GM18909 (cell line): Measurements from ENCODE around the gene KREMEN1.

Experiments used
- ATAC-seq: cut with Tn5 transposase; IDR thresholded peaks from one replicate; pipeline ENCODE4 v1.9.1; 2021; ENCODE audit warnings: mild to moderate bottlenecking; ENCODE audit not compliant: unreplicated experiment, poor library complexity

KREMEN1 gene

DNA sequence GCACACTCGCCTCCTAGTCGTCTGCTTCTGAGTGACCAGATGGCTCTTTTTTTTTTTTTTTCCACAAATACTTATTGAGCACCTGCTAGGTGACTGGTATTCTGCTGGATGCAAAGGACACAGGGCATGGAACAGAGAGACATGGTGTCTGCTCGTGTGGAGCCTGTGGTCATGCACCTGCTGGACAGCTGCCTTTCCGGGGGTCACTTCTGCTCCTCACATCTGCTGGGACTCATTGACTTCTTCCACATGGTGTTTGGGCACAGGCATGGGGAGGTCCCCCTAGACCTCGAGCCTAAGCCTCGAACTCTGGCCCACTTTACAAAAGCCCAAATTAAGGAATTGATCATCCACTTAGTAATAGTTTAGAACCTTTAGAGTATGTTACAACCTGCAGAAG lies 93.3 kb downstream of the KREMEN1 start:
- ATAC-seq = no peak

DNA sequence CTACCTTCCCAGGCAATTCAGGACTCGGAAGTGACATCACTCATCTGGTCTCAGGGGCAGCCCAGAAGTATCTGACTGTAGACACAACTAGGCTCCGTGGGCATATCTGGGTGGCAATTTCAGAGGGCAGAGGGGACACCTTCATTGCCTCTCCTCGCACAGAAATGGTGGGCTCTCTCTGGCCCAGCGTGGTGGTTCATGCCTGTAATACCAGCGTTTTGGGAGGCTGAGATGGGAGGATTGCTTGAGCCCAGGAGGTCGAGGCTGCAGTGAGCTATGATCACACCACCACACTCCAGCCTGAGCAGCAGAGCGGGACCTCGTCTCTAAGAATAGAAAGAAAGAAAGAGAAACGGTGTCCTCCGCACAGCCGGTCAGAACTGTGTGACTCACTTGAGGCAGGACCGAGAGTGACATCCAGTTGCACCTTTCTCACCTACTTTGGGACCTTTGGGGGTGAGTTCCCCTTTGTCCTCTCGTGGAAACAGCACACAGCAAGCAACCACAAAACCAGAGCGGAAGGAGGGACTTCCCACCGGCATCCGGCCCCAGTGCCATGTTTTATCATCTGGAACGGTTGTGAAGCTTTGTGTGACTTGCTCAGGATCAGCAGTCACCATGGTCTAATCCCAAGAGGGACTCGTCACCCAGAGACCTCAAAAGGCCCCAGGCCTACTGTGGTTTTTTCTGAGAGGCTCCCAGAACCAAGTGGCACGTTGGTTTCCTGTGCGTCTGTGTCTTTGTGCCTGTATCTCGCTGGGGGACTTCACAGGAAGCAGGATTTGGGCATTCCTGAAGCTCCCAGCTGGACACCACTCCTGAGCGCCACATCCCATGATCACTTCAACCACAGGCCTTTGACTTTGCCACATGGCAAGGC lies 94.4 kb downstream of the KREMEN1 start:
- ATAC-seq = peak; percentile 92

DNA sequence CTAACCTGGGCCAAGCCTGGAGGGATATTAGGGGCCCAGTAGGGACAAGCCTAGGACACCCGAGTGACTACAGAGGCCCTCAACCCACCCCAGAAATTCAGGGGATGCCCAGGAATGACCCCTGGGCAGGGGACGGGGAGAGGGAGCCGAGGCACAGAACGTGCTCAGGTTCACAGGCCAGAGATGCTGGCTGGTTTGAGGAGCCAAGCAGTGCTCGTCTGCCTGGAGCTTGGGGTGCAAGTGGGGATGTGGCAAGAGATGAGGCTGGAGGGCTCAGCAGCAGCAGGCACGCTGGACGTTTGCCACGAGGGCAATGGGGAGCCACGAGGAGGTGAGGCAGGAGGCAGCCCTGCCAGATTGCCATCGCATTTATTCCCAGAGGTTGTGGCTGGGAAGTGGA lies 98.9 kb downstream of the KREMEN1 start:
- no peak for ATAC-seq

DNA sequence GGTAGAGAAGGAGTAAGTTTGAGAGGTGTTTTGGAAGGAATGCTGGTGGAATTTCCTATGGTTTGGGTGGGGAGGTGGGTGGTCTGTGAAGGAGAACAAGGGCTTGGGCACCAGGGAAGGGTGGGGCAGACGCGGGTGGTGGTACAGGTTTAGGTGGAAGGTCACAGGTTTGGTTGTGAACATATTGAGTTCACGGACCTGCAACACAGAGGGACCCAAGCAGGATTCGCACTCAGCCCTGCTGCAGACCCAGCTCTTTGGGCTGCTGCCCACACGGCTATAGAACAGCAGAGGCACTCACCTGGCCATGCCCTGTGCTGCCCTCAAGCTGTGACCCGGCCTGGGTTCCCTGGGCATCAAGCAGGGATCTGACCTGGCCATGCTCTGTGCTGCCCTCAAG lies 99.4 kb downstream of the KREMEN1 start:
- no peak for ATAC-seq

DNA sequence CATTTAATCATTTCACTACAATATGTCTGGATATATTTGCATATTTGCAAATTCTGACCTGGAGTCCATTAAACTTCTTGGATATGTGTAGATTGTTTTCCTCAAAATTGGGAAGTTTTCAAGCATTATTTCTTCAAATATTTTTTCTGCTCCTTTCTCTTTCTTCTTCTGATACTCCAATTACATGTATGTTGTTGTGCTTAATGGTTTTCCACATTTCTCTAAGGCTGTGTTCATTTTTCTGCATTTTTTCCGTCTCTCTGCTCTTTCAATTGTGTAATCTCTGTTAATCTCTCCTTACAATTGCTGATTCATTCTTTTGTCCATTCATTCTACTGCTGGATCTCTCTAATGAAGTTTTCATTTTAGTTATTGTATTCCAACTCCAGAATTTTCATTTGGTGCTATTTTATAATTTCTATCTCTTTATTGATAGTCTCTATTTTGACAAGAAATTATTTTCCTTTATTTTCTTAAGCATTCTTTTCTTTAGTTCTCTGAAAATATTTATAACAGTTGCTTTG lies 102.5 kb downstream of the KREMEN1 start:
- no peak for ATAC-seq

DNA sequence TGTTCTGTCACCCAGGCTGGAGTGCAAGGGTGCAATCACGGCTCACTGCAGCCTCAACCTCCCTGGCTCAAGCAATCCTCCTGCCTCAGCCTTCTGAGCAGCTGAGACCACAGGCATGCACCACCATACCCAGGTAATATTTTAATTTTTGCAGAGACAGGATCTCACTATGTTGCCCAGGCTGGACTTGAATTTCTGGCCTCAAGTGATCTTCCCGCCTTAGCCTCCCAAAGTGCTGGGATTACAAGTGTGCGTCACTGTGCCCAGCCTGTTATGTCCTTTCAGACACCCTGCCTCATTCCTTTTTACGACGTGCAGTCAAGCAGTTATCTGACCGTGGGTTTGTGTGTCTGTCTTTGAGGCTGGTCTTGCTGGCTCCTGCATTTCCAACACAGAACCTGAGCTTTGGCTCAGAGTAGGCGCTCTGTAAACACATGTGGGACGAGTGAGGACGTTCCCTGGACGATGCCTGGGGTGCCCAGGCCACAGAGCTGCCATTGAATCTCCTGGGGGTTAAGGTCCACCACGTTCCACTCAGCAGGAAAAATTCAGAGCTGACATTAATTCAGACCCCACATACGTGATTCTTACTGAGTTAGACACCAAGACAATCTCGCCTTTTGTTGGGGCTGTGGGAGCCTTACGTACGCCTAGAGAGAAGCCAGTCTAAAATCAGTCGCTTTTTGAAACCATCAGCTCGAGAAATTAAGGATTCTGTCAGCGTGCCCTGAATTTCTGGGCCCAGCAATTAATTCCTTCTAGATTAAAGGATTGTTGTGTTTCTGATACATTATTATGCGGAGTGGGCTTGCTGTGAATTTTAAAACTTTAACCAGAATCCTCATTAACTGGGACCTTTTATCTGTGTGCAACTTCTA lies 111.4 kb downstream of the KREMEN1 start:
- no peak for ATAC-seq

DNA sequence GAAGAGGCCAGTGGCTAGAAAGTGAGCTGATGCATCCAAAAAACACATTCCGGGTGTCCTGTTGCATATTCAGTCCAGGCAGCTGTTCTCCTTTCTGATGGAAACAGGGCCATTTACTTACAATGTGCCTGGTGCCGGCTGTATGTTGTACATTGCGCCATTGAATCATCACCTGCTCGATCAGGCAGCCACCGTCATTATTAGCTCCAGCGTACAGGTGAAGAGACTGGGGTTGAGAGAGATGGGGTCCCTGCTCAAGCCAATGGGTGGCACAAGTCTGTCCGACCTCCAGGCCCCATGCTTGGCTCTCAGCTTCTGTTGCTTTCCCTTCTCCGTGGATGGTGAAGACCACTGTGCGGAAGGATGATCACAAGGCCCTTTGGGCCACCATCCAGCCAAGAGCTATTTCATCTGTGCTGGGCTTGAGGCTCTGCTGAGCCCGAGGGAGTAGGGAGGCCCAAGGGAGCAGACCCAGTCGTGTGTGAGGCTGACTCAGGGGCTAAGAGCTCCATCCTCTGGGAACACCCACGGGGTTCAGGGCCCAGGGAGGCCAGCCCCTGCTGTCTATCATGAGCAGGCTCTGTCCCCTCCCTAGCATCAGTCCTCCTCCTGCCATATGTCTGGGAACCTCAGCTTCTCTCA lies 112.1 kb downstream of the KREMEN1 start:
- ATAC-seq = no peak

DNA sequence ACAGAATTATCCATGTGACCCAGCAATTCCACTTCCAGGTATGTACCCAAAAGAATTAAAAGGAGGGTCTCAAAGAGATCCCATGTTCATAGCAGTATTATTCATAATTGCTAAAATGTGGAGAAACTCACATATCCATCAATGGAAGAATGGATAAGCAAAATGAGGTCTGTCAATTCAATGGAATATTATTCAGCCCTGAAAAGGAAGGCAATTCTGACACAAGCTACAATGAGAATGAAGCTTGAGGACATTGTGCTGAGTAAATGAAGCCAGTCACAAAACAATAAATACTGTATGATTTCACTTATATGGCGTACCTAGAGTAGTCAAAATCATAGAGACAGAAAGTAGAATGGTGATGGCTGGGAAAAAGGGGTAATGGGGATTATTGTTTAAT lies 113.5 kb downstream of the KREMEN1 start:
- no peak for ATAC-seq

DNA sequence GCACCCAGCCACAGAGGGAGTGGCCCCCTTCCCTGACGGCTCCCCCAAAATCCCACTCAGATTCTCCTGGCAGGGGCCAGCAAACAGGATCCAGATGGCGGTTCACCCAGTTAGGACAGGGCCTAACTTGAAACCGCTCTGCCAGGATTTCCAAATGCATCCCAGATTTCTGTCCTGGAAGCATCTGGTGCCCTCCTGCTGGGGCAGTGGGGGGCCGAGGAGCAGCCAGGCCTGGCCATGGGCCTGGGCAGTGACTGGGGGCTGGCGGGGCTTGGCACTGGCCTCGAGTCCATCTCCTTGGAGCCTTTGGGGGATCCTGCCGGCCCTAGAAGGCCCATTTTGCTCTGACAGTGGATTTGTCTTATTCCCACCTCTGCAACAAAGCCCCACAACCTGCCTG lies 115.0 kb downstream of the KREMEN1 start:
- no peak for ATAC-seq

DNA sequence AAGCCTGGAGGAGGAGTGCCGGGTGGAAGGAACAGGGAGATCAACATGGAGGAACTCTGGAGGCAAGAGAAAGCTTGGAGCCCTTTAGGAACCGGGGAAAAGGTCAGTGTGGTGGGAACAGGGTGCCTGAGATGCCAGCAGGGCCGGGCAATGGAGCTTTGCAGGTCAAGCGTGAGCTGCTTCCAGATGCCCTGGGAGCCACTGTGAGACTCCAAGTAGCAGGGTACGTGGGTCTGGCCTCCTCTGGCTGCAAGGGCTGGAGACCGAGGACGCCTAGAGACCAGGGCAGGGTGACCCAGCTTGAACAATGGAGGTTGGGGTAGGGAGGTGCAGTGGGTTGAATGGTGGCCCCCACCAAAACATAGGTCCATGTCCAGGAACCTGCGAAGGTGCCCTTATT lies 117.2 kb downstream of the KREMEN1 start:
- no peak for ATAC-seq

DNA sequence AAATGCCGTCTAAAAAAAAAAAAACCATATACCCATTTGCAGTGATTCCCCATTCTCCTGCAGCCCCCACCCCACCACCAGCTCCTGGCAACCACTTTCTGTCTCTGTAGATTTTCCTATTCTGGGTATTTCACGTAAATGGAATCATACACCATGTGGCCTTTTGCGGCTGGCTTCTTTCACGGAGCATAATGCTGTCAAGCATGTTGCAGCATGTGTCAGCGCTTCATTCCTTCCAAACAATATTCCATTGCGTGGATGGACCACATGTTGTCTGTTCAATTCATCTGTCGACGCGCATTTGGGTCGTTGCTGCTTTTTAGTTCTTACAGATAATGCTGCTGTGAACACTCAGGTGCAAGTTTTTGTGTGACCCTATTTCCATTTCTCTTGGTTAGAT lies 118.1 kb downstream of the KREMEN1 start:
- ATAC-seq = no peak

DNA sequence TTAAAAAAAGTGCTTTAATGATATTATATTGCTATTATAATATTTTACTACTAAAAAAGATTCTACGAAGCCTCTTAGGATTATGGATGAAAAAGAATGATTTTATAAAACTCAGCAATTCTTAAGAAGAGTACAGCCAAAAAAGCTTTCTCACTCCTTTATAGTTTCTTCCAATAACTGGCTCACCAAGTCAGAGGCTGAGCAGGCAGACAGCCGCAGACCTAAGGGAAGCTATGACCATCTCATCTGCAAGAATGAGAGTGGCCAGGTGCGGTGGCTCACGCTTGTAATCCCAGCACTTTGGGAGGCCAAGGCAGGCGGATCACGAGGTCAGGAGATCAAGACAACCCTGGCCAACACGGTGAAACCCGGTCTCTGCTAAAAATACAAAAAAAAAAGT lies 120.2 kb downstream of the KREMEN1 start:
- no peak for ATAC-seq

DNA sequence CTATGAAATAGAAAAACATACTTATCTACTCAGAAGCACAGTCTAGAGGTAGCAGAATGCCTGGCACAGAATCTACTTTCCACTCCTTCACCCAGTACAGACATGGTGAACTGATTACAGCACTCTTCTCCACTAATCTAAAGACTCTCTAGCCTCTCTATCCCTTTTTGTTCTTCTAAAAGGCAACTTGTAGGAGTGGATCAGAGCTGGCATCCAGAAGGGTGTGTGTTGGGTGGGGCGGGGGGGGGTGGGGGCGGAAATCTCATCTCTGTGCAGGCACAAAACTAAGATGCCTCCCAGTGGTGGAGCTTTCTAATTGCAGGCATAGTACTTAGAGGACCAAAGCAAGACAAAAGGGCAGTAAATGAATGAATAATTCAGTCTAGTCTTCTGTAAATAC lies 121.3 kb downstream of the KREMEN1 start:
- no peak for ATAC-seq

DNA sequence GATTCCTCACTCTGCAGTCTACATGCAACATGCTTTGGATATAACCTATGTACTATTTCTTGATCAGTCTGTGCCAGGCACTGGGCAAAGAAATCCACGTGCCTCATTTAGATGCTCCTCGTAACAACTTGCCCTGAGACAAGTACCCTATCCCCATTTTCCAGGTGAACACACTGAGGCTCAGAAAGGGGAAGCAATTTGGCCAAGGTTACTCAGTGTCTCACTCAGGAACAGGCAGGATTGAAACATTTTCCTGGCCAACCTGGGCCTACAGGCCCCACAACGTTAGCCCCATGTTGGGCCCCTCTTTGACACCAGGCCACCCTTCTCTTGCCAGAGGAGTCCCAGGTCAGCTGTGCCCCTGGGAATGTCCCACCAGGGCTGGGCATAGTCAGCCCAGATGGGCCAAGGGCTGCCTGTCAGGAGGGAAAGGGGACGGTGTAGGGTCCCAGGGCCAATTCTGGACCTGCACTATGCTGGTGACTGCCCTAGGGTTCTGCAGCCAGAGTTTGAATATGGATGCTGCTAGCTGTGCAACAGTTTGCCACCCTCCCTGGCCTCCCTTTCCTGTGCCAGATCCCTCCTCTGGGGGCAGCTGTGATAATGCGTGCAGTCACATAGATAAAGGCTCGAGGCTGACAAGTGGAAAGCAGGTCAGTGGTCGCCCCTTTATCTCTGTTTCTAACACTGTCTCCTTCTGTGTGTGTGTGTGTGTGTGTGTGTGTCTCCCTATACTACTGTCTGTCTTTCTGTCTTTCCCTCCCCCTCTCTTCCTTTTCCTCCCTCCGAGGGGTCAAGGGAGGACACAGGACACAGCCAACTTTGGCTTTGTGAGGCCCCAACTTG lies 122.5 kb downstream of the KREMEN1 start:
- no peak for ATAC-seq

DNA sequence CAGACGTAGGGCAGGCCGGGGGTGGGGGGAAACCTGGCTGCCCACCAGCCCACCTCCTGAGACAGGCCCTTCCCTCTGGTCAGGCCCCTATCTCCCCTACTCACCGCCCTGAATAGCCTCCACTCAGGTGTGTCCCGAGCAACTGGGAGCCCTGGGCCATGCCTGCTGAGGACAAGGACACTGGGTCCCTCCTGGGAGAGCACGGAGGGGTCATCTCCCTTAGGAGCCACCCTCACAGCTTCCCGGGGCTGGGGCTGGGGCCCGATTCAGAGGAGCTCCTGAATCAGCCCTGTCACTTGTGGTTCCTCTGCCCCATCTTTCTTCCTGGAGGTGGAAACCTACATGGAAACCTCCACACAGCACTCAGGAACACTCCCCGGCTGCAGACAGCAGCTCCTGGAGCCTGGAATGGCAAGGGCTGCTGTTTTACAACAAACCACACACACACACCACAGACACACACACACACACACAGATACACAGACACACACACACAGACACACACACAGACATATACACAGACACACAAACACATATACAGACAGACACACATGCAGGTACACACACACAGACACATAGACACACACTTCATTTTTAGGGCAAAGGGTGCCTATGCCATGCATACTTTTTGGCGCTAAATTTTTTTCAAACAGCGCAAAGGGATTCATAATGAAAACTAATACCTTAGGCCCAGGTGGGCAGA lies 123.3 kb downstream of the KREMEN1 start:
- no peak for ATAC-seq

DNA sequence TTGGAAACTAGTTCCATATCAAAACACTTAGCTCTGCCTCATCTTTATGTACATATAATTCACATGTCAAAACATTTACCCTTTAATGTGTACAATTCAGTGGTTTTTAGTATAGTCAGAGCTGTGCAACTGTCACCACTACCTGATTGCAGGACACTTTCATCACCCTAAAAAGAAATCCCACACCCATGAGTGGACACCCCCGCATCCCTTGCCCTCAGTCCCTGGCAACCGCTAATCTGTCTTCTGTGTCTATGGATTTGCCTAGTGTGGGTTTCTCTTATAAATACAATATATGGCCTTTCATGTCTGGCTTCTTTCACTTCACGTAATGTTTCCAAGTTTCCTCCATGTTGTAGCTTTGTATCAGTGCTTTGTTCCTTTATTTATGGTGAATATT lies 124.3 kb downstream of the KREMEN1 start:
- no peak for ATAC-seq

DNA sequence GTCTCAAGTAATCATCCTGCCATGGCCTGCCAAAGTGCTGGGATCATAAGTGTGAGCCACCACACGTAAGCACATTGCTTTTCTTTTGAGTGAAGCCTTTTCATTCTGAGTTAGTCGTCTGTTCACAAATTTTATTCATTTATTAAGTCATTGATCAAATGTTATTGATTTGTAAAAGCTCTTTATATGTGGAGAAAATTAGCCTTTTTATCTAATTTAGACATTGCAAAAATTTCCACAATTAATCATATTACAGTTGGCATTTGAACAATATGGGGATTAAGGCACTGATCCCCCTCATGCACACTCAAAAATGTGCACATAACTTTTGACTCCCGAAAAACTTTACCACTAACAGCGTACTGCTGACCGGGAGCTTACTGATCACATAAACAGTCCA lies 125.4 kb downstream of the KREMEN1 start:
- ATAC-seq = no peak

DNA sequence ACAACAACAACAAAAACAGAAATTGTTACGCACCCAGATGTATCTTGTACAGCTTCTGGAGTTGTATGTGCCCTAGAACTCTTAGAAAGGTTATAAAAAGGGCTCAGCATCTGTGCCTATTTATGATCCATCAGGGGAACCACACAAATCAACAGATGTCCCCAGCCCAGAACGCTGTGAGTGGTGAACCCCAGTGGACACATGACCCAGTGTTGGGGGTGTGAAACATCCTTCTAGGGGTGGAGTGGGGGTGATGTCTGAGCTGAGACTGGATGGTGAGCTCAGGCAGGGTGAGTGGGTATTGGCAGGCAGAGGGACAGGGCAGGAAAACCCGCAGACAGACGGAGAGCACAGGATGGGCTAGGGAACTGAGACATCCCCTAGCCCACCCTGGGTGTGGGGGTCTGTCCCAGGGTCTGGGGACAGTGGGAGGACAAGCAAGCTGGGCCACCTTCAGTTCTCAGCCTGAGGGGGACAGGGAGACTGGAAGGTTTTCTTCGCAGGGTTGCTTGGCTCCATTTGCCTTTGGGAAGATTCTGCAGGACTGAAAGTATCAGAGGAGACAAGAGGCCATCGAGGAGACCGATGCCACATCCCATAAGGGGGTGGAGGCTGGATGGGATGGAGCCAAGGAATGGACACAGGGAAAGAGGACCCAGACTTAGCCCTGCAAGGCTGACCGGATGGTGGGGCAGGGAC lies 127.0 kb downstream of the KREMEN1 start:
- ATAC-seq = no peak

DNA sequence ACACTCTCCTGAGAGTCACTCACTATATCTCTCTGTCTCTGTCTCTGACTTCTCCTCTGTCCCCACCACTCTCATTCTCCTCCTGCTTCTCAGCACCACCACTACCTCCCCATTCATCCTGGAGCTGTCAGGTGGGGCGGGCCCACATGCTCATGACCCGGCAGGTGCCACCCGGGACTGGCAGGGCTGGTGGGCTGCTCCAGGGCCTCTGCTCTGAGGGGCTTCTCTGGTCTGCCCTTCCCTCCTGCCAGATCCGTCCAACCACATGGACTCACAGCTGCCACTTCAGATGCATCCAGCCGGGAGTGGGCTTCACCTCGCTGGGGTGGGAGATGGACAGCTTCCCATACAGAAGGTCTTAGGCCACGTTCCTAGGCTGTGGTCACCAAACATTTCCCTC lies 128.1 kb downstream of the KREMEN1 start:
- no peak for ATAC-seq
